ENCODE results near the gene GLI1.
A peak's percentile ranks its signal among the peaks of the same experiment; 100 is the strongest.

The GLI1 gene

DNA sequence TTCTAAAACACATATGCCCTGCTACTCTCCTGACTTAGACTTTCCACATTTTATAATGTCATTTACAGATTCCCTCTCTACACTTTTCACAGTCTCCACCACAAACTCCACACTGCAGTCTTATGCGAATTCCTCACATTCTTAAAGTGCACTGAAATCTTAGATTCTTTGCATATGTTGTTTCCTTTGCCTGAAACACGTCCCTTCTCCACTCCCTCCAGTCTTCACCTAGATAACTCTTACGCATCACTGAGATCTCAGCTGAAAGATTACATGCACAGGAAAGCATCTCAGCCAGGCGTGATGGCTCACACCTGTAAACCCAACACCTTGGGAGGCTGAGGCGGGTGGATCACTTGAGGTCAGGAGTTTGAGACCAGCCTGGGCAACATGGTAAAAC, 23.9 kb downstream of the GLI1 start:
- TF ChIP-seq, protein P1, sequence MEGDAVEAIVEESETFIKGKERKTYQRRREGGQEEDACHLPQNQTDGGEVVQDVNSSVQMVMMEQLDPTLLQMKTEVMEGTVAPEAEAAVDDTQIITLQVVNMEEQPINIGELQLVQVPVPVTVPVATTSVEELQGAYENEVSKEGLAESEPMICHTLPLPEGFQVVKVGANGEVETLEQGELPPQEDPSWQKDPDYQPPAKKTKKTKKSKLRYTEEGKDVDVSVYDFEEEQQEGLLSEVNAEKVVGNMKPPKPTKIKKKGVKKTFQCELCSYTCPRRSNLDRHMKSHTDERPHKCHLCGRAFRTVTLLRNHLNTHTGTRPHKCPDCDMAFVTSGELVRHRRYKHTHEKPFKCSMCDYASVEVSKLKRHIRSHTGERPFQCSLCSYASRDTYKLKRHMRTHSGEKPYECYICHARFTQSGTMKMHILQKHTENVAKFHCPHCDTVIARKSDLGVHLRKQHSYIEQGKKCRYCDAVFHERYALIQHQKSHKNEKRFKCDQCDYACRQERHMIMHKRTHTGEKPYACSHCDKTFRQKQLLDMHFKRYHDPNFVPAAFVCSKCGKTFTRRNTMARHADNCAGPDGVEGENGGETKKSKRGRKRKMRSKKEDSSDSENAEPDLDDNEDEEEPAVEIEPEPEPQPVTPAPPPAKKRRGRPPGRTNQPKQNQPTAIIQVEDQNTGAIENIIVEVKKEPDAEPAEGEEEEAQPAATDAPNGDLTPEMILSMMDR (IDR thresholded peaks at IDR 0.05; ENCODE audit: insufficient read depth, low read depth, low read length, missing control alignments), result no peak
- no peak for DNase-seq (ENCODE audit: low read depth)
- H3K4me3 ChIP-seq (ENCODE audit: low read length), result no peak overlapping the region

DNA sequence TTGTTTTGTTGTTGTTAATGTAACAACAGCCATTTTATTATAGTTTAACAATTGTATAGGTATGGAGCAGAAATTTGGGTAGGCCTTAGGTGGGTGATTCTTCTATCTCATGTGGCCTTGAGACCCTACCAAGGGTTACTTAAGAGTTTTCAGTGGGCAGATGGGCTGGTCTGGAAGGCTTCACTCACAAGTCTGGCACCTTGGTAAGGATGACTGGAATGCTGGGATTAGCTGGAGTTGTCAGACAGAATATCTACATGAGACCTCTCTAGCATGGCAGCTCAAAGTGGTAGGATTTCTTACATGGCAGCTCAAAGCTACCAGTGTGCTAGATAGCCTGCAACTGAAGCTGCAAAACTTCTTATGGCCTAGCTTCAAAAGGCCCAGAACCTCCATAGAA, 26.1 kb downstream of the GLI1 start:
- TF ChIP-seq, protein P1 (IDR thresholded peaks at IDR 0.05; ENCODE audit: insufficient read depth, low read depth, low read length, missing control alignments), result no peak
- no peak overlapping the region for H3K4me3 ChIP-seq (ENCODE audit: low read length)
- DNase-seq (ENCODE audit: low read depth), result no peak

GRCh38 chr12:57487055-57487596, 27.5 kb downstream of the GLI1 start:
- peak overlapping the region; percentile 28 for H3K4me3 ChIP-seq (ENCODE audit: low read length)
- no peak for DNase-seq (ENCODE audit: low read depth)
- TF ChIP-seq, protein P1 (IDR thresholded peaks at IDR 0.05; ENCODE audit: insufficient read depth, low read depth, low read length, missing control alignments), result no peak

- H3K4me3 ChIP-seq (ENCODE audit: low read length), result peak within 1 kb of the TSS; percentile 90
- TF ChIP-seq, protein P1 (IDR thresholded peaks at IDR 0.05; ENCODE audit: insufficient read depth, low read depth, low read length, missing control alignments), result no peak
- DNase-seq (ENCODE audit: low read depth), result peak; percentile 98
Measured at GRCh38 chr12:57487597-57488401, 28.2 kb downstream of the GLI1 start, which contains the start of gene MARS1. MARS1 (plus strand) TSS chr12:57488068; CDS start chr12:57488091, 23 bp downstream.

- peak overlapping the region; percentile 90 for H3K4me3 ChIP-seq (ENCODE audit: low read length)
- TF ChIP-seq, protein P1 (IDR thresholded peaks at IDR 0.05; ENCODE audit: insufficient read depth, low read depth, low read length, missing control alignments), result no peak
- no peak for DNase-seq (ENCODE audit: low read depth)
Measured at GRCh38 chr12:57488402-57489156, 29.0 kb downstream of the GLI1 start.

DNA sequence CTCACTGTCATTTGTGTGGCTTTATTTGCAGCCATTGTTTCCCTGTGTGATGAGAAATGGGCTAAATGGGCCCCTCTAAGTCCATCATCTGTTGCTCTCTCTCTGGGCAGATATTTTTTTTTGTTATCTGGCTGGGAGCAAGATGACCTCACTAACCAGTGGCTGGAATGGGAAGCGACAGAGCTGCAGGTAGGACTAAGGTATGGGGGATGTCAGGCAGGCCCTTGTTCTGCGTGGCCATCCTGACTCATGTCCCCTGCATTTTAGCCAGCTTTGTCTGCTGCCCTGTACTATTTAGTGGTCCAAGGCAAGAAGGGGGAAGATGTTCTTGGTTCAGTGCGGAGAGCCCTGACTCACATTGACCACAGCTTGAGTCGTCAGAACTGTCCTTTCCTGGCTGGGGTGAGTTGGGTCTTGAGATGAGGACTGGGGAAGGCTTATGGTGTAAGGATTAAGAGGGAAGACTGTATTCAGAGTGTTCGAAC, 29.6 kb downstream of the GLI1 start:
- H3K4me3 ChIP-seq (ENCODE audit: low read length), result peak overlapping the region; percentile 90
- TF ChIP-seq, protein P1 (IDR thresholded peaks at IDR 0.05; ENCODE audit: insufficient read depth, low read depth, low read length, missing control alignments), result no peak
- no peak for DNase-seq (ENCODE audit: low read depth)
